Stimulated activated naive CD4-positive, alpha-beta T cell treated with Interleukin-2 at 50 U/mL for 16 hours (primary cell): Measurements from ENCODE around the gene ZNF485.
"Not testable (repeated sequence)": the region's sequence is repeated elsewhere in the genome, so short reads cannot be mapped to it uniquely, and the experiment has no call there.

ENCODE experiments used
- DNase-seq: peaks from one replicate; lab custom pipeline; 2025; lab: John Stamatoyannopoulos, UW

ZNF485 gene

DNA sequence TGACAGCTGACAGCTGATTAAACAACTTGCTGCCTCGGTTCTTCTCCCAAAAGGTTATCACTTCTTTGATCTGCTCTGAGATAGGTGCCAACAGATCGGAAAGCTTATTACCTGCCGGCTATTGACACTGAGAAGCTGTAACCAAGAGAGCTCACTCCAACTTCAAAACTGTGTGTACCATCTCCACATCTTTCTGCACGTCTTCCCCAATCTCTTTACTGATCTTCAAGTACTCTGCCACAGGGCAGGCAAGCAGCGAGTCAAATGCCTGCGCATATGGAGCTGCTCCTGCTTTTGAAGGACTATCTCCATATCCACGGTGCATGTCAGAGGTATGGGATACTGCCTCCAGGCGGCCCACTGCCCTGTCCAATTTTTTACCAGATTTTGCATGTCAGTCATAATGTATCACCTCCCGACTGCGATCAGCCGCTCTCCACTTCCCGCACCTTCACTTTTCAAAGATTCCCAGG is 352 bp upstream of the ZNF485 start:
- no peak for DNase-seq

DNA sequence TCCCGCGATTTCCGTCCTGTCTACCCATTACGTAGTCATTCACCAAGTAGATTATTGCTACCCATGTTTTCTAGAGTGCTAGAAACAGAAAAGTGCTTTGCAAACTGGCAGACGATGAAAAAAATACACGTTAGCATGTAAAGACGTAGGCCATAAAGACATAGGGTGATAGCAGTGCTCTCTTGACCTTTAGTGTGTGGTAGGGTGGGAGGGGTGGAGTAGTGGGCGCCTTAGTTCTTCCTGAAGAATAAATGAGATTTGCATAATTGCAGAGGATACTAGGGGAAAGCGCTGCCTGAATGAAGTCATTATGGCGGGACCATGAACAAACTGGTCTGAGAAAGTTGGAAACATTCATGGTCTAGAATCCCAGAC is 948 bp downstream of the ZNF485 start:
- DNase-seq: no peak

DNA sequence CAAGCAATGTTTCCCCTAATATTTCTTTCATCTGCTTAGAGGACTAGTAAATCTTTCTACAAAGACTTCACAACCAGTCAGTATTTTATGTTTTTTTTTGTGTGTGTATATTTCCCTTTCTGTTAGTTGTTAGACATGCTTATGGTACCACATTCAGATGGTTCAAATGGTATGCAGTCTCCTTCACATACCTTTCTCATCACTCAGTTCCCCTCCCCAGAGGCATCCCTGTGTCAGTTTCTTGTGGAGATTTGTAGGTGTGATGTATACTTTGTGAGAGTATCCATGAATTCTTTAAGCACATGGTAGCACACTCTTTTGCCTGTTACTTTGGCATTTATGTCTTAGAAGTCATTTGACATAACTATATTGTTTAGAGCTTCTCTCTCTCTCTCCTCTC is 4.4 kb downstream of the ZNF485 start:
- no peak for DNase-seq

DNA sequence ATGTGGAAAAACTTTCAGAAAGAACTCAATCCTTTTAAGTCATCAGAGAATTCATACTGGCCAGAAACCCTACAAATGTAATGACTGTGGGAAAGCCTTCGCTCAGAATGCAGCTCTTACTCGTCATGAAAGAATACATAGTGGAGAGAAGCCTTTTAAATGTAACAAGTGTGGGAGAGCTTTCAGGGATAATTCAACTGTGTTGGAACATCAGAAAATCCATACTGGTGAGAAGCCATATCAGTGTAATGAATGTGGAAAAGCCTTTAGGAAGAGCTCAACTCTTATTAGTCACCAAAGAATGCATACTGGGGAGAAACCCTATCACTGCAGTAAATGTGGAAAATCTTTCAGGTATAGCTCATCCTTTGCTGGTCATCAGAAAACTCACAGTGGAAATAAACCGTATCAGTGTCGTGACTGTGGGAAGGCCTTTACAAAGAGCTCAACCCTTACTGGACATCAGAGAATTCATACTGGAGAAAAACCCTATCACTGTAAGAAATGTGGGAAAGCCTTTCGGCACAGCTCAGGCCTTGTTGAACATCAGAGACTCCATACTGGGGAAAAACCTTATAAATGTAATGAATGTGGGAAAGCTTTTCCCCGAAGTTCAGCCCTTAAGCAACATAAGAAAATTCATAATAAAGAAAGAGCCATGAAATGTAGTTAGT is 10.6 kb downstream of the ZNF485 start:
- no peak for DNase-seq

DNA sequence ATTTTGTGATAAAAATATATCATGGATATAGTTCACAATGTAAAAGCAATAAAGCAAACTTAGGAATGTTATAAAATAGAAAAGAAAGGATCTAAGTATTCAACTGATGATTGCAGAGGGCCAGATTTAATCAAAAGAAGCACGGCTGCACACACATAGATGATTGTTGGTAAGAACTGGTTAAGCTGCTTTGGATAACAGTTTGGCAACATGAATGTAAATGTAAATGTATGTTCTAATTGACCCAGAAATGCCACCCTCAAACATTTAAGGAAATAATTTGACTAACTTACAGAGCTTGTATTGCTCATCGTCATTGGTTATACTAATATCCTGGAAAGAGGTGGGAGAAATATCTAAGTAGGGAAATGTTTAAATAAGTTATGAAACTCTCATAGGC is 13.1 kb downstream of the ZNF485 start:
- DNase-seq: no peak

DNA sequence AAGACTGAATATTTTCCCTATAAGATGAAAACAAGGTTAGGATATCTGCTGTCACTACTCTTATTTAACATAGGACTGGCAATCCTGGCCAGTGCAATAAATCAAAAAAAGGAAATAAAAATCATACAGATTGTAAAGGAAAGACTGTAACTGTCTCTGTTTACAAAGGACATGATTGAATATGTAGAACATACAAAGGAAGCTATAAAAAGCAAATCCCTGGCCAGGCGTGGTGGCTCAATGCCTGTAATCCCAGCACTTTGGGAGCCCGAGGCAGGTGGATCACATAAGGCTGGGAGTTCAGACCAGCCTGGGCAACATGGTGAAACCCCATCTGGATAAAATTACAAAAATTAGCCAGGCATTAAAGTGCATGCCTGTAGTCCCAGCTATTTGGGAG is 15.8 kb downstream of the ZNF485 start:
- DNase-seq: no peak

DNA sequence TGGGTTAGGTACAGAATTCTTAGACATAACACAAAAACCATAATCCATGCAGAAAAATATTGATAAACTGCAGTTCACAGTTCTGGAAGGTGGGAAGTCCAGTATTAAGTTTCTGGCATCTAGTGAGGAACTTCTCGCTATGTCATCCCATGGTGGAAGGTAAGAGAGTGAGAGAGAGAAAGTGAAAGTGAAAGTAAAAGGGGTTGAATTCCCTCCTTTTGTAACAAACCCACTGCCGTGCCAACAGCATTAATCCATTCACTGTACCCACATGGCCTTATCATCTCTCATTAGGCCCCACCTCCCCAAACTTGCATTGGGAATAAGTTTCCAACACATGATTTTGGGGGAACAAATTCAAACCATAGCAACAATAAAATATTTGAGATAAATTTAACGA is 17.1 kb downstream of the ZNF485 start:
- DNase-seq: no peak

DNA sequence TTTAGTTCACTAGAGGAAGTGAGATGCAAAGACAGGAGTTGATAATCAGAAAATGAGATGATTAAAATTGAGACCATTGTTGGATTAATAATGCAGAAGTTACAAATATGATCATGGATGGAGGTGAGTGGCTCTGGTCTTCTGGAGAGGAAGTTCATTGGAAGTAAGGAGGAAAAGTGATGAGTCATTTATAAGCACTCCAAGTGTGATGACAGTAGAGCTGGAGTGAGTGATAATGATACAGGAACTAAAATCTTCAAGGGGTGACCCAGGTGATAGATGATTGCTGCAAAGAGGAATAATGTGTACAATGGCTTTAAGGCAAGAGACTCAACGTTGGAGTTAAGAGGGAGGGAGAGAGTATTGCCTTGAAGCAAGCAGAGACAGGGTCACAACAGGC is 21.7 kb downstream of the ZNF485 start:
- DNase-seq: no peak

DNA sequence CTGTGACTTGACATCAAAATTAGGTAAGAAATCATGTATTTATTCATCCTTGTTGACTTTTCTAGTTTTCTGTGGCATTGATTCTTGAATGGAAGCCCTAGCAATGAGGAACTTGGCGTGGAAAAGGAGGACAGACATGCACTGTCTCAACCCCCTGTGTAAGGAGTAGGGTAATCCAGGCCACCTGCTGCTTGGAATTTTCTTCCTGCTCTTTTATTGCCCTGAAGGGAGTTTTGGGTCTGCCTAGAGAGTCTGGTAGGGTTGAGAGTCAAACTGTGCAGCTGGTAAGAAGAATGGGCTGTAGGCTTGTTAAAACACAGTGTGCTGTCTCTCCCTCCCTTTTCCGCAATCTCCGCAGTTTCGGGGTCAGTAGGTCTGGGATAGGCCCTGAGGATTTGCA is 22.7 kb downstream of the ZNF485 start:
- DNase-seq: no peak

DNA sequence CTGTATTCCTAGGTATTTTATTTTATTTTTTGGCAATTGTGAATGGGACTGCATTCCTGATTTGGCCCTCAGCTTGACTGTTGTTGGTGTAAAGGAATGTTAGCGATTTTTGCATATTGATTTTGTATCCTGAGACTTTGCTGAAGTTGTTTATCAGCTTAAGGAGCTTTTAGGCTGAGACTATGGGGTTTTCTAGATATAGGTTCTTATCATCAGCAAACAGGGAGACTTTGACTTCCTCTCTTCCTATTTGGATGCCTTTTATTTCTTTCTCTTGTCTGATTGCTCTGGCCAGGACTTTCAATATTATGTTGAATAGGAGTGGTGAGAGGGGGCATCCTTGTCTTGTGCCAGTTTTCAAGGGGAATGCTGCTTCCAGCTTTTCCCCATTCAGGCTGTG is 29.6 kb downstream of the ZNF485 start:
- DNase-seq: not testable (repeated sequence)

DNA sequence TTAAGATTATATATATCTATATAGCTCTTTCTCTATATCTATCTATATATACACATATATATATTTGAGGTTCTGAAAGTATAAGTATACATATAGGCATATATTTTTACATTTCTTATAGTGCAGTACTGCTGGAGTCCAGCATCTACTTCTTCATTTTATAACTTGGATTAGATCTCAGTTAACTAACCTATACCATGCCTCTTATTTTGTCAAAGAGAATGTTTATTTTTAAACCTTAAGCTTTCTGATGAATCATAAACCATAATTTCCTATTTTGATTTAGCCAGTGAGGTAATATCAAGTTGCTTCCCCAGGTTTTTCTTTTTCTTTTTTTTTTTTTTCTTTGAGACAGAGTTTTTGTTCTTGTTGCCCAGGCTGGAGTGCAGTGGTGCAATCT is 34.4 kb downstream of the ZNF485 start:
- no peak for DNase-seq

DNA sequence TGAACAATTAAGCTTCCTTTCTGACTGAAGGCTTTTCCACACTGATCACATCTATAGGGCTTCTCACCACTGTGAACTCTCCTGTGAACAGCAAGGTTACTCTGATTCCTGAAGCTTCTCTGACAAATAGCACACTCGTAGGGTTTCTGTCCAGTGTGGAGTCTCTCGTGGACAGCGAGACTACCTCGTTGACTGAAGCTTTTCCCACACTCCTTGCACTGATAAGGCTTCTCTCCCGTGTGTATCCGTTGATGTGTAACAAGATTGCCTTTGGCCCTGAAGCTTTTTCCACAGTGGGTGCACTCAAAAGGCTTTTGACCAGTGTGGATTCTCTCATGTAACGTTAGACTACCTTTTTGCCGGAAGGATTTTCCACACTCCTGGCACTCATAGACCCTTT is 38.0 kb downstream of the ZNF485 start:
- DNase-seq: no peak

DNA sequence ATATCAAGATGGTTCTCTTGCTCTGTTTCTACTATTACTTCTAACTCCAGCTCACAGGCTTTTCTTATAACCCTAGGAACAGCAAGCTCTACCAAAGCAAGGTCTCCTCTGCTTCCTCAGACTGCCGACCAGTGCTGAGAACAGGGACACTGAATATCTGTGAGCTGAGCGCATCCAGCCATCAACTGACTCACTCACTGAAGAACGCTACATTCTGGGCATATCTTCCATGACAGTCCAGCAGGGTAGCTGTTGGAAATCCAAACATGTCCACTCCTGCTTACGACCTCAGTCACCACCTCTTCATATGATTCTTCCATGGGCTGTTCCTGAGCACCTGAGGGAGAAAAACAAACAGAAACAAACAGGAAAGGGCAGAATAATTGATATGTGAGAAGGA is 39.6 kb downstream of the ZNF485 start:
- DNase-seq: no peak

DNA sequence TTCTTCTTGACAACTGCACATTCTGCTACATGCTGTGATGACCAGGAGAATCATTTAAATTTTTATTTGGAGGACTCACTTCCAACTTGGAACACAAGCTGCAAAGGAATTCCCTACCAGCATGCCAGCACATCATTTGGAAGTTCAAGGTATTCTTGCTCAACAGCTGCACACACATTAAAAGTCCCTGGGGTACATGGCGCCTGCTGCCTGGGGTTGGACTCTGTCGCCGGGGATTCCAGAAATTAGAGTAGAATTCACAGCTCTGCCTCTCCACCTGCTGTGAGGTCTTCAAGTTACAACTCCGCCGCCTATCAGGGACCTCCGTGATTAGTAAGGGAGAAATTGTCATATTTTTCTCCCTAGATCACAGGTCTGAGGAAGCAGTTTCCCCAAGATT is 41.3 kb downstream of the ZNF485 start:
- DNase-seq: no peak

DNA sequence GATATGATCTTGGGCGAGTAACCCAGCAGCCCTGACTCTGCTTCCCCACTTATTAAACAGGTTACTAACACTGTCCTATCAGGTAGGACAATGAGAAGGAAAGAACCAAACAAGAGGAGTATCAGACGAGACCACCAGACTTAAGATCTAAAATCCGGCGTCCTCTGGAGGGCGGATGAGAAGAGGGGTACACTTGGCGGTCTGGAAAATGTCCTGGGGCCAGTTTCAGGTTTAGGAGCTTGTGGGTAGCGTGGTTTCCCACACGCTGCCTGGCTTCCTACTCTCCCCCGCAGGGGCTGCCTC is 41.8 kb downstream of the ZNF485 start:
- no peak for DNase-seq

DNA sequence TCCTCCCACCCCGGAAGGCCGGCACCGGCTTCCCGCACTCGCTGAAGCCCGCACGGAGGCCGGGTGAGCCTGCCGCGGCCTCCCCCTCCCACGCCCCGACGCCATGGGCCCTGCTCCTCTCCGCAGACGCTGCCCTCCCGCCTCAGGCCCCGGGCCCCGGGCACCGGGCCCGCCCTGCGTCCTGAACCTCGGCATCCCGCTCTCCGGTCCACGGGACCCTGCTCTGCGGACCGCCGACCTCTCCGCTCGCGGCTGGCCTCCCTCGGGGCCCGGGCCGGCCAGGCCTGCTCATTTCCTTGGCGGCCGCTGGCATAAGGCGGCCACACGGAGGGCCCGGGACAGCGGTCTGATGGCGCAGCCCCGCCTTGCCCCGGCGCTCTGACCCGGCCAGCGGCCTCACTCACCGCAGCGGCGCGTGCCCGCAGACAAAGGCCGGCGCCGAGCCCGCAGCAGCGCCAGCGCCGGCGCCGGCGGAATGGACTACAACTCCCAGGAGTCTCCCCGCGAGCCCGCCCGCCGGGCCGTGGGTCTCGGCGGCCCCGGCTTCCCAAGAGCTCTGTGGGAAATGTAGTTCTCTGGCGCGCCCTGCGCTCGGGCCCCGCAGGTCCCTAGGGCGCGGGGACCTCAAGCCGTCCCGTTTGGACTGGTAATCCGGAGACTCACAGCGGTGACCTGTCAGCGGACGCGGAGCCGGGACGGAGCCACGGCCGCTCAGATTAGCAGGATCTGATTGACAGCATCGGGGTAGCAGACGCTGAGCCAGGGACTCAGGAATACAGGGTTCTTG is 42.4 kb downstream of the ZNF485 start, which contains the start of gene ZNF32:
TSS of gene ZNF32 (minus strand) at position 484 of the 787 bp plus-strand sequence. CDS start 2,748 bp downstream, outside the sequence.
- DNase-seq: peak; percentile 72

DNA sequence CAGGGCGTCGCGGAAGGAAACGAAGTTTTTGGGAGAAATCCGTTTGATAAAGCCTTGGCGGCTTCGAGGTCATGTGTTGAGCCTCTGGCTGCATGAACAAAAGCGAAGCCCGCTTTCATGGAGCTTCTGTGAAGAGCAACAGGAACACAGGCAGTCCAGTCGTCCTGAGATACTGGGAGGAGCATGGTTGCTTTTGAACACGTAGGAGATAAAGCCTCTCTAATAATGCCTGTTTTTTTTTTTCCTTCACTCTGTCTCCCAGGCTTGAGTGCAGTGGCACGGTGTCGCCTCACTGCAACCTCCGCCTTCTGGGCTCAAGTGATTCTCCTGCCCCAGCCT is 42.9 kb downstream of the ZNF485 start:
- DNase-seq: no peak

DNA sequence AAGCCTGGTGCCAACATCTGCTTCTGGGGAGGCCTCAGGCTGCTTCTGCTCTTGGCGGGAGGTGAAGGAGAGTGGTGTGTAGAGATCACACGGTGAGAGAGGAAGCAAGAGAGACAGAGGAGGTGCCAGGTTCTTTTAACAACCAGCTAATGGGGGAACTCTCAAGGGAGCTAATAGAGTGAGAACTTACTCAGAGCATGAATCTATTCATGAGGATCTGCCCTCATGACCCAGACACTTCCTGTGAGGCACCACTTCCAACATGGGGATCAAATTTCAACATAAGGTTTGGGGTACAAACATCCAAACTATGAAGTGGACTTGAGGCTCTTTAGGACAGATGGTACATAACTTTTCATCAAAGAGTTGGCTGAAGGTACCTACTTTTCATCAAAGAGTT is 47.5 kb downstream of the ZNF485 start:
- DNase-seq: no peak

DNA sequence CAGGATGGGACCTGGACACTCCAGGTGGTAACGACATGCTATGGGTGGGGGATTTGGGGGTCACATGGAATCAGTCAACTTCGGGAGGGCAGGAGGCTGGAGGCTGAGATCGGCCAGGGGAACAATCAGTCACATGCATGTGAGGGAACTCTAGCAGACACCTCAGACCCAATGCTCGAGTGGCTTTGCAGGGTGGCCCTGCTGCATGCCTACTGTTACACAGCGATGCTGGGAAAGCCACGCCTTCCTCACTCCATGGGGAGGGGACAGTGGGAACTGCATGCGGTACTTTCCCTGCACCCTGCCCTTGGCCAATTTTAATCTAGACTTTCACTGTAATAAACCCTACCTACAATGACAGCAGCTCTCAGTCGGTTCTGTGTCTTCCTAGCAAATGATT is 49.1 kb downstream of the ZNF485 start:
- no peak for DNase-seq

DNA sequence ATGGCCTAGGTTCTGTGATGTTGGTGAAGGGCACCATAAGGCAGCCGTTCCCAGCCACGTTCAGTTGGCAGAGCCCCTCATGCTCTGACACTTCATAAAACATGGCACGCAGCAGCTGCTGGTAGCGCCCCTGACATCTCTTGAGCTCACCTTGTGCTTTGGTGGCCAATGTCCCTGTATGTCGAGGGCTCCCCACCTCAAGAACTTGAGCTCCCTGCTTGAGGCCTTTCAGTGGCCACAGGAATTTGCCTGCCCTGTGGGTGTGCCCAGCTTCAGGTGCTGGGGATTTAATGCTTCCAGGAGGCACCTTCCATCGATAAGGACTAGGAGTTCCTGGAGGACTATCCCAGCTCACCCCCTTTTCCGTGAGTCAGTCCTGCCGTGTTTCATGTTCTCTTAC is 52.0 kb downstream of the ZNF485 start:
- no peak for DNase-seq

DNA sequence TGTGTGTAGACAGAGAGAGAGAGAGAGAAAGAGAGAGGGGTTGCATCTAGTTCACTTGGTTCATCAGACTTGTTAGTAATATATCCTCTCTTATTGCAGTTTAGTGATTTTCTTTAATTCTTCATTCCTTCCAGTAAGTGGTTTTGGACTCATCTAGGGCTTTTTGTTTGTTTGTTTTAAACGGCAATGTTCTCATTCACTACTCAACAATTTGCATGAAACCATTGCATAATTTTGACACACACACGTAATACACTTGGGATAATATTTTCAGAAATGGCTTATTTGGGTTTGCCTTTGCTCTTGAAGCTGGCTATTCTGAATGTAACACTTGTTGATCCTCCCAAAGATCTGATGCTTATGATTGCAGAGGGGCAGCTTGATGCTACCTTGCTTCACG is 58.8 kb downstream of the ZNF485 start:
- DNase-seq: no peak

DNA sequence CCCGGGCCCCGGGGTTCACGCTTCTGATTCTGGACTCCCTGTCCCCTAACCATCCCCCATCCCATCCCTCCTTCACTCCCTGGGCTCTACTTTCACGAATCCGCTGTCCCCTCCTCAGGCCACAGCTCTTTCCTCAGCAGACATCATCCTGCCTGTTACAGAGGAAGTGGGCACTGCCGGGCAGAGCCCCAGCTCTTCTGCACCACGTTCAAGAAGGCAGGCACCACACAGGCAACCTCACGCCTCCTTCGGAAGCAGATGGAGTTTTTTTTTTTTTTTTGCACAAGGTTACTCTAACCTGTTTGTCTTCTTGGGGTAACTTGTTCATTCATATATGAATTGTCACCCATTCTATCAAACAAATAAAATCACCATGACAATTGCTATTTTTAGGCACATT is 60.3 kb downstream of the ZNF485 start:
- DNase-seq: no peak

DNA sequence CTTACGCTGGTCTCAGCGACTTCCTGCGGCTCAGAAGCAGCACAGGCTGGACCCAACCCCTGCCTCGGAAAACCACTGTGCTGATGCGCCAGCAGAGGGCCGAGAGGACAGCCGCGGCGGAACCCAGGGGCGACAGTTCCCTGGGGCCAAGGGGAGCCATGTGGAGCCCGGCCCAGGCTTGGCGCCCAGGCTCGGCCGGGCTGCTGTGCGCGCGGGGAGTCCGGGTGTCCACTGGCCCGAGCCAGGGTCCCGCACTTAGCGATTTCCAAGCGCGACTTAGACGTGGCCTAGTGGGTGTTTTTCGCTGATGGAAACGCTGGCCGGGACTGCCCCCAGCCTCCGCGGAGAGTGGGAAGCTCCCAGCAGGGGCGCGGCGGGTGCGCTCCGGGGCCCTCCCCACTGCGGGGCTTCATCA is 61.1 kb downstream of the ZNF485 start:
- no peak for DNase-seq
